ENCODE data around the gene HPSE2.

- no peak for TF ChIP-seq CTCF (IDR thresholded peaks at IDR 0.05; ENCODE audit: borderline replicate concordance, extremely low read depth, low read length, poor library complexity, severe bottlenecking)
- TF ChIP-seq EZH2 (IDR thresholded peaks at IDR 0.05; ENCODE audit: borderline replicate concordance, low read depth, low read length, severe bottlenecking): no peak
These were observed 551.4 kb downstream of the HPSE2 start for GRCh38 chr10:98684019-98684899.

Data from DND-41 (cell line).